A549 (cell line): ENCODE measurements around the gene IGSF9. TPM values are rescaled to one million over a fixed set of nuclear protein-coding genes. Genes with fewer than 3 reads are reported as not detected.

Source experiments
- ATAC-seq, 2 experiments: fragments of 200-7000 bp in 1 of 2; fragments of >200 bp in 1 of 2; cut with Nextera tagmentation in 1 of 2; cut with Tn5 transposase in 1 of 2; 3 replicates each; pipeline versions ENCODE4 v1.8.0 to v1.9.1; 2018 to 2020; ENCODE audit warnings: mild to moderate bottlenecking in 1 of 2, moderate library complexity in 1 of 2
- CTCF ChIA-PET: fragments of 300-600 bp; sonication (Branson Sonifier 250); formaldehyde crosslinking; extraction: SDS; loops from one replicate; lab custom pipeline; 2021; ENCODE audit warnings: antibody characterized with exemption, inconsistent platforms; lab: Yijun Ruan, JAX
- POLR2A ChIA-PET: fragments of 350-600 bp; formaldehyde crosslinking; extraction: SDS; loops from one replicate; lab custom pipeline; 2021; ENCODE audit warnings: antibody characterized with exemption, inconsistent platforms; lab: Yijun Ruan, JAX
- DNase-seq, 2 experiments: peaks; one replicate each; pipeline versions ENCODE4 v3.0.0 to v3.0.0-alpha.2; 2011 to 2016; ENCODE audit warnings: low read depth in 1 of 2, low spot score in 1 of 2
- FAIRE-seq: peaks from 2 replicates; lab custom pipeline; 2011; peaks lifted over from hg19 to GRCh38; lab: Jason Lieb, UNC
- H3K27ac ChIP-seq, 2 experiments: fragments of >200 bp; sonication (Bioruptor Twin); formaldehyde crosslinking; 3 replicates each; pipeline ENCODE4 v1.5.1; 2016 to 2017
- H3K4me1 ChIP-seq: fragments of >200 bp; sonication (Bioruptor Twin); formaldehyde crosslinking; 3 replicates; pipeline ENCODE4 v1.6.1; 2016
- H3K4me2 ChIP-seq: fragments of >200 bp; sonication (Bioruptor Twin); formaldehyde crosslinking; 3 replicates; pipeline ENCODE4 v1.6.1; 2016
- H3K4me3 ChIP-seq: fragments of >200 bp; sonication (Bioruptor Twin); formaldehyde crosslinking; 3 replicates; pipeline ENCODE4 v1.5.1; 2016
- H3K9me3 ChIP-seq: fragments of >200 bp; sonication (Bioruptor Twin); formaldehyde crosslinking; 3 replicates; pipeline ENCODE4 v1.6.1; 2016
- CBX2 ChIP-seq: fragments of 200-600 bp; sonication (generic); IDR thresholded peaks from 2 replicates; pipeline ENCODE4 v1.6.1; 2016; ENCODE audit warnings: low read depth, mild to moderate bottlenecking, borderline replicate concordance
- CBX8 ChIP-seq: fragments of 200-600 bp; sonication (generic); IDR thresholded peaks from 2 replicates; pipeline ENCODE4 v1.6.1; 2016
- CEBPB ChIP-seq, 2 experiments: fragments of >200 bp in 1 of 2; sonication (Bioruptor Twin) in 1 of 2; formaldehyde crosslinking in 1 of 2; IDR thresholded peaks; 2 replicates each; pipeline ENCODE4 v1.6.1; 2012 to 2016
- EHMT2 ChIP-seq: fragments of 200-600 bp; sonication (generic); IDR thresholded peaks from 2 replicates; pipeline ENCODE4 v1.6.1; 2016; ENCODE audit warnings: antibody characterized with exemption, low read depth, mild to moderate bottlenecking, moderate library complexity
- FOSL2 ChIP-seq, 2 experiments: fragments of 450-650 bp in 1 of 2; fragments of >200 bp in 1 of 2; sonication (Bioruptor Twin) in 1 of 2; formaldehyde crosslinking; IDR thresholded peaks; 2 replicates each; pipeline versions ENCODE4 v1.5.0 to v1.6.1; 2016 to 2020; ENCODE audit warnings: mild to moderate bottlenecking in 1 of 2, moderate library complexity in 1 of 2
- FOXS1 ChIP-seq: fragments of 250-450 bp; sonication (Bioruptor Pico); IDR thresholded peaks from 2 replicates; pipeline ENCODE4 v1.5.0; 2020; ENCODE audit warnings: mild to moderate bottlenecking, moderate library complexity
- GATA3 ChIP-seq: IDR thresholded peaks from 2 replicates; pipeline ENCODE4 v1.6.1; 2012; ENCODE audit warnings: borderline replicate concordance
- HDAC2 ChIP-seq: fragments of 200-600 bp; sonication (generic); IDR thresholded peaks from 2 replicates; pipeline ENCODE4 v1.6.1; 2016
- HOXB13 ChIP-seq: fragments of 250-450 bp; sonication (Bioruptor Pico); IDR thresholded peaks from 2 replicates; pipeline ENCODE4 v1.5.0; 2020; ENCODE audit warnings: low read depth, mild to moderate bottlenecking, moderate library complexity
- JUNB ChIP-seq: fragments of >200 bp; sonication (Bioruptor Twin); formaldehyde crosslinking; IDR thresholded peaks from 2 replicates; pipeline ENCODE4 v1.6.1; 2016
- KDM5A ChIP-seq: fragments of 200-600 bp; sonication (generic); IDR thresholded peaks from 2 replicates; pipeline ENCODE4 v1.6.1; 2016; ENCODE audit warnings: antibody characterized with exemption, mild to moderate bottlenecking
- NFE2L2 ChIP-seq: fragments of 150-350 bp; conservative IDR thresholded peaks from 2 replicates; pipeline ENCODE4 v1.6.1; 2014; ENCODE audit warnings: low read length
- POLR2A ChIP-seq: IDR thresholded peaks from 2 replicates; pipeline ENCODE4 v1.6.1; 2012; ENCODE audit warnings: mild to moderate bottlenecking, low read length
- RAD21 ChIP-seq, 2 experiments: fragments of >200 bp in 1 of 2; sonication (Bioruptor Twin) in 1 of 2; formaldehyde crosslinking in 1 of 2; IDR thresholded peaks in 1 of 2; conservative IDR thresholded peaks in 1 of 2; 2 replicates in 1 of 2; 3 replicates in 1 of 2; pipeline ENCODE4 v1.6.1; 2012 to 2018; ENCODE audit warnings: inconsistent platforms in 1 of 2
- RARB ChIP-seq: fragments of 250-450 bp; sonication (Bioruptor Pico); IDR thresholded peaks from 2 replicates; pipeline ENCODE4 v1.8.0; 2021; ENCODE audit warnings: mild to moderate bottlenecking, moderate library complexity
- RNF2 ChIP-seq: fragments of 200-600 bp; sonication (generic); IDR thresholded peaks from 2 replicates; pipeline ENCODE4 v1.6.1; 2016; ENCODE audit warnings: low read depth, mild to moderate bottlenecking, antibody characterized with exemption, moderate library complexity, borderline replicate concordance
- SREBF2 ChIP-seq: fragments of 450-650 bp; IDR thresholded peaks from 2 replicates; pipeline ENCODE4 v1.6.1; 2014; ENCODE audit warnings: mild to moderate bottlenecking, moderate library complexity
- TP53 ChIP-seq: fragments of 250-450 bp; sonication (Bioruptor Pico); IDR thresholded peaks from 2 replicates; pipeline ENCODE4 v1.5.0; 2021; ENCODE audit warnings: mild to moderate bottlenecking, moderate library complexity
- ZFP36 ChIP-seq: fragments of 450-650 bp; IDR thresholded peaks from 2 replicates; pipeline ENCODE4 v1.6.1; 2014; ENCODE audit warnings: borderline replicate concordance; ENCODE audit not compliant: partially characterized antibody
- ZNF302 ChIP-seq: fragments of 250-450 bp; sonication (Bioruptor Pico); IDR thresholded peaks from 2 replicates; pipeline ENCODE4 v1.9.0; 2021; ENCODE audit warnings: inconsistent platforms, mild to moderate bottlenecking, moderate library complexity
- ZSCAN20 ChIP-seq: fragments of 250-450 bp; sonication (Bioruptor Pico); IDR thresholded peaks from 2 replicates; pipeline ENCODE4 v1.8.0; 2022; ENCODE audit warnings: mild to moderate bottlenecking, moderate library complexity
- WGBS: methylation state at CpG from one replicate; pipeline ENCODE4 v1.1.6; 2017; ENCODE audit errors: missing lambda C conversion rate; 5-methylcytosine and 5-hydroxymethylcytosine counted together
- polyA plus RNA-seq, 4 experiments: library from polyadenylated mRNA; depleted of rRNA in 3 of 4; stranded (reverse); fragments of >200 nt; fragmentation: RNase III in 1 of 4; extraction: RNeasy Plus Mini Kit Qiagen cat#74134 plus additional on column Dnase treatment in 1 of 4; gene quantifications; 2 replicates in 3 of 4; 3 replicates in 1 of 4; pipeline ENCODE4 v1.2.3, GENCODE V29; 2011 to 2017
- TF ChIP-seq, protein P1 (sequence below): fragments of 150-350 bp; IDR thresholded peaks from 2 replicates; pipeline ENCODE4 v1.6.1; 2014; ENCODE audit warnings: low read depth, mild to moderate bottlenecking, low read length
- TF ChIP-seq, protein P2 (sequence below): fragments of 250-450 bp; sonication (Bioruptor Pico); IDR thresholded peaks from 2 replicates; pipeline ENCODE4 v1.5.0; 2020; ENCODE audit warnings: low read depth, mild to moderate bottlenecking, moderate library complexity

The IGSF9 gene
- polyA plus RNA-seq, 2 of the 4 experiments (the other 2 are of a cell fraction): 0.06 to 0.54 TPM

DNA sequence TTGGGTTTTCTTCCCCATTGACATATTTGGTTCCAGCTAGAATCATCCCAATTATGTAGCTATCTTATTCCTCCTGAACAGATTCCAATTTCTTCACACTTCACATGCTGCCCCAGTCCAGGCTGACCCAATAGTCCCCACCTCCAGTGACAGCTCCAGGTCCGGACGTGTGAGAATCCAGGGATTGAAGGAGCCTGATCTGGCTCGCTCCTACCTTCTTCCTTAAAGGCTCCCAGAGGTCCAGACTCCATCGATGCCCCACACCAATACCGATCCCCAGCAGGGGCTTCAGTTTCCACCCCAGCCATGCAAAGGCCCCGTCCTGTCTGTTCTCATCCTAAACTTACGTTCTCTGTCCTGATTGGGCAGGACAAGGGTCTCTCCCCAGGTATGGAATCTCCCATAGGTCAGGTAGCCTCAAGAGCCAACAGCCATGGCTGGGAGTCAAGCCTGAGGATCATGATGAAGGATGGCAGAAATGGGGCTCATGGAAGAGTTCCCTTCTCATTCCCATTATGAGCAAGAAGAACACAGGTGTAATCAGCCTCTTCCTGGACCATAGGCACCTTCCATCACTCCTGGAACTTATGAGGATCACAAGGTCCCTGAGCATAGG is 29.0 kb upstream of the IGSF9 start:
- POLR2A ChIA-PET: no interaction called here
- Histone ChIP-seq H3K4me3 (no peak overlapping the region), H3K4me1 (peaks cover 14% of the 10 kb centered on the region), H3K27ac (no peak overlapping the region), H3K4me2 (no peak overlapping the region), H3K9me3 (no peaks in the 10 kb centered on the region)
- no peak for DNase-seq
- WGBS: 33% methylated on average over 7 of the region's 7 CpGs
- no peak for TF ChIP-seq JUNB
- TF ChIP-seq, protein P1, sequence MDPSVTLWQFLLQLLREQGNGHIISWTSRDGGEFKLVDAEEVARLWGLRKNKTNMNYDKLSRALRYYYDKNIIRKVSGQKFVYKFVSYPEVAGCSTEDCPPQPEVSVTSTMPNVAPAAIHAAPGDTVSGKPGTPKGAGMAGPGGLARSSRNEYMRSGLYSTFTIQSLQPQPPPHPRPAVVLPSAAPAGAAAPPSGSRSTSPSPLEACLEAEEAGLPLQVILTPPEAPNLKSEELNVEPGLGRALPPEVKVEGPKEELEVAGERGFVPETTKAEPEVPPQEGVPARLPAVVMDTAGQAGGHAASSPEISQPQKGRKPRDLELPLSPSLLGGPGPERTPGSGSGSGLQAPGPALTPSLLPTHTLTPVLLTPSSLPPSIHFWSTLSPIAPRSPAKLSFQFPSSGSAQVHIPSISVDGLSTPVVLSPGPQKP: no peak
- TF ChIP-seq CEBPB (IDR thresholded peaks at IDR 0.05): no peak
- no peak for TF ChIP-seq FOXS1
- TF ChIP-seq ZFP36: no peak
- TF ChIP-seq TP53 (CRISPR knock-in tag): no peak
- no peak for TF ChIP-seq RARB (CRISPR knock-in tag)
- no peak for TF ChIP-seq KDM5A
- no peak for TF ChIP-seq ZSCAN20 (CRISPR knock-in tag)
- no peak for TF ChIP-seq FOSL2 (IDR thresholded peaks at IDR 0.05)
- TF ChIP-seq FOSL2 (CRISPR knock-in tag; IDR thresholded peaks at IDR 0.05): no peak
- no peak for FAIRE-seq
- no peak for ATAC-seq
- CTCF ChIA-PET: interaction anchor here (3.6 kb wide), 1 partner anchor 33 kb away, joined by 34 read pairs; no protein-coding TSS in a partner anchor

DNA sequence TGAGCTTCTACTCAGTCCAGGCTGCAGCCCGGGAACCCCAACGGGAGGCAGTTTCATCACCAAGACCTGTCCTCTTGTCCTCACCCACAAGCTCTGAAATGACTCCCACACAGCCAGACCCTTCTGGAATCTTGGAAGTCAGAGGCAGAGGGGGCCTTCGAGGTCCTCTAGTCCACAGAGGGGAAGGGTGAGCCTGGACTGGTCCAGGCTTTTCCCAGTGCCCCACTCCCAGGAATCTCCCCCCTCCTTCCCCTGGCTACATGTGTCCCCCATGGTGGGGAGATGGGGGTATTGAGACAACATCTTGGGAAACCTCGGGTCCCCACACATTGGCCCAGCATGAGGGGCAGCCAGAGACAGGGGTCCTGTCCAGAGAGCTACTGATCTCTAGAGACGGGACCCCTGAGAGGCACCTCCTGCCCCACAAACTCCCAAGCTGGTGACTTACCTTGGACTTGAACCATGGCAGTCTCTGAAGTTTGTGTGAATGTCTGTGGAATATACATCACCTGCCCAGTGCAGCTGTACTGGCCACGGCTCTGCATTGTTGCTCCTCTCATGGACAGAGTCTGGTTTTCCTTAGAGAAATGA is 28.0 kb upstream of the IGSF9 start:
- 21% methylated on average over 6 of the region's 6 CpGs for WGBS
- Histone ChIP-seq H3K4me2 (no peak overlapping the region), H3K9me3 (no peaks in the 10 kb centered on the region), H3K27ac (no peak overlapping the region), H3K4me3 (no peak overlapping the region), H3K4me1 (peaks cover 14% of the 10 kb centered on the region)
- FAIRE-seq (no peak), ATAC-seq (no peak), DNase-seq (no peak)
- ChIA-PET CTCF (interaction anchor here (1.2 to 3.6 kb wide), 2 partner anchors 10 to 34 kb away, joined by 4 to 34 read pairs; no protein-coding TSS in a partner anchor), POLR2A (no interaction called here)
- TF ChIP-seq HDAC2 (no peak), ZNF302 (CRISPR knock-in tag) (no peak), POLR2A (no peak), RNF2 (no peak), CBX2 (no peak), CBX8 (no peak), RAD21 (conservative IDR thresholded peaks at IDR 0.05 in 1 of 2, IDR thresholded peaks at IDR 0.05 in 1 of 2) (no peak)

DNA sequence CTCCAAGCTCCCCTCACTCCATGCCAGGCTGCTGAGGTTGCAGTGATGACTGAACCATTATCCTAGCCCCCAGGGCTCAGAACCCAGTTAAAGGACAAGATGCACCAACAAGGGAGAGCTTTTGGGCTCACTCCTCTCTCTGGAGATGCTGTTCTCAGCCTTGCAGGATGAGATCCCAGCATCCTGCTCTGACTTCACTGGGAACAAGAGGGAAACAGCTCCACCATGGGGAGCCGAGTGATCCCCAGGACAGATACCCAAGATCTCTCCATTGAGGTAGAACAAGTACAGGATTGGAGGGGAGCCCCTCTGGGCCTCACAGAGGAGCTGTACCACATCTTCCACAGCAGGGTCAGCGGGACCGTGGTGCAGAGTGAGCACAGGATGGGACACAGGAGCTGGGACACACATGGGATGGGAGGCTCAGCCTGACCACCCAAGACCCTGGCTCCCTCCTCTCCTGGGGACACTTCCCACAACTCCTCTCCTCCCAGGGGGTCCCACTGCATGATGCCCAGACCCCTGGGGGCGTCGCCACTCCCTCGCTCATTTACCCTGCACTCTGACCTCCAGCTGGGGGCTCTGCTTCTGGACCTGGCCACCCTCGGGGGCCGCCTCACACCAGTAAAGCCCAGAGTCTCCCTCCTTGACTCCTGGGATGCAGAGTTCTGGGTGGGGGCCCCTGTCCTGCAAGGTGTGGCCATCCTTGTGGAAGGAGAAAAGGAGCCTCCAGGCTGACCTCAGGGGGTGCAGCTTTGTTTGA is 27.2 kb upstream of the IGSF9 start:
- WGBS: 52% methylated on average over 7 of the region's 8 CpGs
- ChIA-PET CTCF (interaction anchor here (1.2 to 3.6 kb wide), 2 partner anchors 11 to 34 kb away, joined by 4 to 34 read pairs; no protein-coding TSS in a partner anchor), POLR2A (no interaction called here)
- no peak for TF ChIP-seq TP53 (CRISPR knock-in tag)
- TF ChIP-seq HDAC2: no peak
- no peak for TF ChIP-seq HOXB13 (CRISPR knock-in tag)
- TF ChIP-seq, protein P2, sequence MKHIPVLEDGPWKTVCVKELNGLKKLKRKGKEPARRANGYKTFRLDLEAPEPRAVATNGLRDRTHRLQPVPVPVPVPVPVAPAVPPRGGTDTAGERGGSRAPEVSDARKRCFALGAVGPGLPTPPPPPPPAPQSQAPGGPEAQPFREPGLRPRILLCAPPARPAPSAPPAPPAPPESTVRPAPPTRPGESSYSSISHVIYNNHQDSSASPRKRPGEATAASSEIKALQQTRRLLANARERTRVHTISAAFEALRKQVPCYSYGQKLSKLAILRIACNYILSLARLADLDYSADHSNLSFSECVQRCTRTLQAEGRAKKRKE (CRISPR knock-in tag): no peak
- TF ChIP-seq SREBF2: no peak
- no peak for TF ChIP-seq GATA3
- TF ChIP-seq EHMT2: no peak
- no peak for TF ChIP-seq ZFP36
- no peak for TF ChIP-seq NFE2L2
- DNase-seq (no peak), FAIRE-seq (no peak), ATAC-seq (no peak)
- Histone ChIP-seq H3K4me3 (no peak overlapping the region), H3K27ac (no peak overlapping the region), H3K4me1 (peaks cover 14% of the 10 kb centered on the region), H3K4me2 (no peak overlapping the region), H3K9me3 (no peaks in the 10 kb centered on the region; the same call in 2 of the 3 replicates)
